ENCODE data around the gene ISX. TPM values are rescaled to one million over a fixed set of nuclear protein-coding genes. Genes with fewer than 3 reads are reported as not detected.

Gene ISX
- polyA plus RNA-seq, 2 of the 4 experiments (the other 2 are of a cell fraction) = not detected

DNA sequence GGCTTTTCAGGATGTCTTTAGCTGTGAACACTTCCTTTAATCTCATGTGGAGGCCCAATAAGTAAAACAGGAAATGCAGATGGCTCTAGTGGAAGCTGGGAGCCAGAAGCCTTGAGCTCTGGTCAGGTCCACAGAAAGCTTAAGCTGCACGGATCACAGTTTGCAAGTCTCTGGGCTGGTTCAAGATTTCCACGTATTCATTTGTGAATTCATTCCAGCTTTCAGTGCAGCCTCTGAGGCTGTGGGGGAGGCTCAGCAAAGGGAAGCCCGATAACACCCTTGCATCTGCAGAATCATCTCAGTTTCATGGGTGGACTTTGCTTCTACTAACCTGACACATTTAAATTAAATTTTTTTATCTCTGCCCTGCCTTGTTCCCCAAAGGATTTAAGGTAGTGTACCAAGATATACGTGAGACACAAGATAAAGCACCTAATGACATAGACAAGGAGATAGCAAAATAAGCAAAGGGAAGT lies 65.6 kb downstream of the ISX start:
- FAIRE-seq (no peak), DNase-seq (ENCODE audit: low read depth in 1 of 2, low spot score in 1 of 2) (no peak), ATAC-seq (no peak)
- no peaks in the 10 kb centered on the region for H3K9me3 ChIP-seq
- H3K27ac ChIP-seq = no peak overlapping the region
- H3K4me2 ChIP-seq = no peak overlapping the region
- no peak overlapping the region for H3K4me3 ChIP-seq
- POLR2A ChIA-PET = no interaction called here
- TF ChIP-seq SMC3 (IDR thresholded peaks at IDR 0.05) (no peak), BHLHE40 (IDR thresholded peaks at IDR 0.05; ENCODE audit: low read depth, low read length) (no peak), POLR2AphosphoS2 (conservative IDR thresholded peaks at IDR 0.05; ENCODE audit: low read length) (no peak), JUNB (IDR thresholded peaks at IDR 0.05) (no peak), CBX8 (IDR thresholded peaks at IDR 0.05) (no peak), FOSB (CRISPR knock-in tag; IDR thresholded peaks at IDR 0.05) (no peak), KDM5A (IDR thresholded peaks at IDR 0.05) (no peak), HOXB13 (CRISPR knock-in tag; IDR thresholded peaks at IDR 0.05; ENCODE audit: low read depth) (no peak), CEBPB (IDR thresholded peaks at IDR 0.05) (no peak), RCOR1 (IDR thresholded peaks at IDR 0.05; ENCODE audit: low read depth, low read length) (no peak), NPAS2 (CRISPR knock-in tag; IDR thresholded peaks at IDR 0.05; ENCODE audit: borderline replicate concordance) (no peak), RARB (CRISPR knock-in tag; IDR thresholded peaks at IDR 0.05) (no peak), POLR2A (IDR thresholded peaks at IDR 0.05; ENCODE audit: low read length) (no peak), CHD4 (IDR thresholded peaks at IDR 0.05; ENCODE audit: borderline replicate concordance) (no peak), HEYL (CRISPR knock-in tag; IDR thresholded peaks at IDR 0.05) (no peak)
- TF ChIP-seq, protein P1, sequence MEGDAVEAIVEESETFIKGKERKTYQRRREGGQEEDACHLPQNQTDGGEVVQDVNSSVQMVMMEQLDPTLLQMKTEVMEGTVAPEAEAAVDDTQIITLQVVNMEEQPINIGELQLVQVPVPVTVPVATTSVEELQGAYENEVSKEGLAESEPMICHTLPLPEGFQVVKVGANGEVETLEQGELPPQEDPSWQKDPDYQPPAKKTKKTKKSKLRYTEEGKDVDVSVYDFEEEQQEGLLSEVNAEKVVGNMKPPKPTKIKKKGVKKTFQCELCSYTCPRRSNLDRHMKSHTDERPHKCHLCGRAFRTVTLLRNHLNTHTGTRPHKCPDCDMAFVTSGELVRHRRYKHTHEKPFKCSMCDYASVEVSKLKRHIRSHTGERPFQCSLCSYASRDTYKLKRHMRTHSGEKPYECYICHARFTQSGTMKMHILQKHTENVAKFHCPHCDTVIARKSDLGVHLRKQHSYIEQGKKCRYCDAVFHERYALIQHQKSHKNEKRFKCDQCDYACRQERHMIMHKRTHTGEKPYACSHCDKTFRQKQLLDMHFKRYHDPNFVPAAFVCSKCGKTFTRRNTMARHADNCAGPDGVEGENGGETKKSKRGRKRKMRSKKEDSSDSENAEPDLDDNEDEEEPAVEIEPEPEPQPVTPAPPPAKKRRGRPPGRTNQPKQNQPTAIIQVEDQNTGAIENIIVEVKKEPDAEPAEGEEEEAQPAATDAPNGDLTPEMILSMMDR (IDR thresholded peaks at IDR 0.05) = no peak
- TF ChIP-seq, protein P2, sequence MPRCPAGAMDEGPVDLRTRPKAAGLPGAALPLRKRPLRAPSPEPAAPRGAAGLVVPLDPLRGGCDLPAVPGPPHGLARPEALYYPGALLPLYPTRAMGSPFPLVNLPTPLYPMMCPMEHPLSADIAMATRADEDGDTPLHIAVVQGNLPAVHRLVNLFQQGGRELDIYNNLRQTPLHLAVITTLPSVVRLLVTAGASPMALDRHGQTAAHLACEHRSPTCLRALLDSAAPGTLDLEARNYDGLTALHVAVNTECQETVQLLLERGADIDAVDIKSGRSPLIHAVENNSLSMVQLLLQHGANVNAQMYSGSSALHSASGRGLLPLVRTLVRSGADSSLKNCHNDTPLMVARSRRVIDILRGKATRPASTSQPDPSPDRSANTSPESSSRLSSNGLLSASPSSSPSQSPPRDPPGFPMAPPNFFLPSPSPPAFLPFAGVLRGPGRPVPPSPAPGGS (IDR thresholded peaks at IDR 0.05) = no peak
- TF ChIP-seq, protein P3, sequence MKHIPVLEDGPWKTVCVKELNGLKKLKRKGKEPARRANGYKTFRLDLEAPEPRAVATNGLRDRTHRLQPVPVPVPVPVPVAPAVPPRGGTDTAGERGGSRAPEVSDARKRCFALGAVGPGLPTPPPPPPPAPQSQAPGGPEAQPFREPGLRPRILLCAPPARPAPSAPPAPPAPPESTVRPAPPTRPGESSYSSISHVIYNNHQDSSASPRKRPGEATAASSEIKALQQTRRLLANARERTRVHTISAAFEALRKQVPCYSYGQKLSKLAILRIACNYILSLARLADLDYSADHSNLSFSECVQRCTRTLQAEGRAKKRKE (CRISPR knock-in tag; IDR thresholded peaks at IDR 0.05; ENCODE audit: low read depth) = no peak
- no peaks in the 10 kb centered on the region for H3K4me1 ChIP-seq
- CTCF ChIA-PET = interaction anchor here (1.2 to 2.4 kb wide), 3 partner anchors 16 to 100 kb away, joined by 3 to 9 read pairs (median 3); no protein-coding TSS in a partner anchor
- WGBS (ENCODE audit: missing lambda C conversion rate) = 38% methylated on average over 4 of the region's 4 CpGs

DNA sequence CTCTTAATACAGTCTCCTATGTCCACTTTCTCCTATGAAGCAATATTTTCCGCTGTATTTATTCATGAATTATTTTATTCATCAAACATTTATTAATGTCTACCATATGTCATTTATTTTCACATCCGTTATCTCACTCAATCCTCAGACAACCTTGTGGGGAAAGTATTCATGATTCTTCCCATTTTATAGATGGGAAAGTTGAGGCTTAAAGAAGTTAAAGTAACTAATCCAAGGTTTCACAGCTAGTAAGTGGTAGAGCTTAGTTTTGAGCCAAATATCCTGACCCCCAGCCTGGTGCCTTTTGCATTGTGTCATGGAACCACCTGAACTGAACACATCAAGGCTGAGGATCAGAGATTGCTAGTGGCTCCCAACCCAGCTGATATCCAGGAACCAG lies 66.6 kb downstream of the ISX start:
- FAIRE-seq (no peak), DNase-seq (ENCODE audit: low read depth in 1 of 2, low spot score in 1 of 2) (no peak), ATAC-seq (no peak)
- H3K4me1 ChIP-seq = no peaks in the 10 kb centered on the region
- no peak overlapping the region for H3K4me3 ChIP-seq
- no peaks in the 10 kb centered on the region for H3K9me3 ChIP-seq
- ChIA-PET CTCF (interaction anchor here (1.2 kb wide), 1 partner anchor 15 kb away, joined by 3 read pairs; no protein-coding TSS in a partner anchor), POLR2A (no interaction called here)
- no peak overlapping the region for H3K27ac ChIP-seq
- TF ChIP-seq MYC (IDR thresholded peaks at IDR 0.05; ENCODE audit: borderline replicate concordance, low read length) (no peak), RFX5 (IDR thresholded peaks at IDR 0.05) (no peak), MAZ (IDR thresholded peaks at IDR 0.05; ENCODE audit: borderline replicate concordance, low read depth, low read length) (no peak), RARB (CRISPR knock-in tag; IDR thresholded peaks at IDR 0.05) (no peak)
- no peak overlapping the region for H3K4me2 ChIP-seq
- WGBS (ENCODE audit: missing lambda C conversion rate) = 48% methylated on average over 2 of the region's 2 CpGs

DNA sequence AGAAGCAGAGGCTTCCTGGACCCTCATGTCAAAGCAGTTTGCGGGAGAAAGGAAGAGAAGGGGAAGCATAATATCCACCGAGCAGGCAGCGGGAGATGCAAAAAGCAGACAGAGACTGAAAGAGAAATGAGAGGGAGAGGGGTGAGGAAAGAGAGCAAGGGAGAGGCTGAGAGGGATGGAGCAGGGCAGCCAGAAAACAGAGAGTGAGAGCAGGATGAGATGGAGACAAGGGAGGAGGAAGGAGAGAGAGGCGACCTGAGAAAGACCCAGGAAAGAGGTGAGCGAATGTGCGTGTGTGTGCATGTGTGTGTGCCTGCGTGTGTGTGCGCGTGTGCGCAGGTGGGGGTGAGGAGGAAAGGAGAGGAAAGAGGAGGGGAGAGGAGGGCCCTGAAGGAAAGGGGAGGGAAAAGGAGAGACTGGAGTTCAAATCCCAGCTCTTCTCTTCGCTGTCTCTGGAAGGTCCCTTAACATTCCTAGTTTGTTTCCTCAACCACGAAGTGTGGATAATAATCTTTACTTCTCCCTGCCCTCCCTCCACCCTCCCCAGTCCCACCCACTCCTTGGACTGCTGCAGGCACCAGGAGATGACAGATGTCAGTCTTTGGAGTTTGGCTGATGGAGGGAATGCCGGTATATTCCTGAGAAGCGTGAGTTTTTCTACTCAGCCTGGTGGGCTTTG lies 67.9 kb downstream of the ISX start:
- POLR2A ChIA-PET = no interaction called here
- FAIRE-seq = no peak
- CTCF ChIA-PET = no interaction called here
- Histone ChIP-seq H3K4me2 (no peak overlapping the region), H3K9me3 (no peaks in the 10 kb centered on the region), H3K4me3 (no peak overlapping the region), H3K27ac (no peak overlapping the region), H3K4me1 (no peaks in the 10 kb centered on the region)
- DNase-seq (ENCODE audit: low read depth in 1 of 2, low spot score in 1 of 2) = no peak
- TF ChIP-seq TP53 (CRISPR knock-in tag; IDR thresholded peaks at IDR 0.05) (no peak), EP300 (IDR thresholded peaks at IDR 0.05) (no peak), ZFP36 (IDR thresholded peaks at IDR 0.05; ENCODE audit: borderline replicate concordance, partially characterized antibody) (no peak), POLR2A (IDR thresholded peaks at IDR 0.05; ENCODE audit: low read length) (no peak), CBX2 (IDR thresholded peaks at IDR 0.05; ENCODE audit: borderline replicate concordance, low read depth) (no peak), RCOR1 (IDR thresholded peaks at IDR 0.05; ENCODE audit: low read depth, low read length) (no peak), RFX5 (IDR thresholded peaks at IDR 0.05) (no peak)
- no peak for ATAC-seq
- 40% methylated on average over 13 of the region's 14 CpGs for WGBS (ENCODE audit: missing lambda C conversion rate)
